C4-2B (cell line): ENCODE data around the gene EDC3.

Experiments
- CTCF ChIP-seq: fragments of 450-650 bp; conservative IDR thresholded peaks from 2 replicates; pipeline ENCODE4 v1.5.1; 2017; ENCODE audit warnings: mild to moderate bottlenecking
- ZFX ChIP-seq: fragments of 450-650 bp; IDR thresholded peaks from 2 replicates; pipeline ENCODE4 v1.6.1; 2017

- no peak for TF ChIP-seq CTCF
- no peak for TF ChIP-seq ZFX
Observed at GRCh38 chr15:74669627-74670026, 26.2 kb downstream of the EDC3 start.
